ENCODE measurements around the gene PRR30. TPM values are rescaled to one million over a fixed set of nuclear protein-coding genes. Genes with fewer than 3 reads are reported as not detected.

The PRR30 gene
- total and polyA plus RNA-seq, 2 of the 4 experiments (the other 2 are of a cell fraction), result not detected

- ATAC-seq (ENCODE audit: low read depth), result no peak
- no peak overlapping the region for H4K8ac ChIP-seq (ENCODE audit: low read depth in 2 of 2, low read length in 2 of 2)
- no peak overlapping the region for H3K18ac ChIP-seq (ENCODE audit: low read depth, low read length)
- H3K4me3 ChIP-seq (ENCODE audit: insufficient read depth, low read depth, low read length), result no peak overlapping the region
- H3K36me3 ChIP-seq (ENCODE audit: control insufficient read depth, insufficient read depth, low read length), result no peaks in the 10 kb centered on the region
- no peak for TF ChIP-seq RFX5 (IDR thresholded peaks at IDR 0.05; ENCODE audit: low read depth, low read length)
- 0 out of 2 replicates have a peak, but pooled peaks cover 3% of the 10 kb centered on the region for H3K9me3 ChIP-seq (ENCODE audit: control insufficient read depth, insufficient read depth, low read length)
- no peak overlapping the region for H2AK5ac ChIP-seq (ENCODE audit: low read depth, low read length)
- no peak overlapping the region for H4K91ac ChIP-seq (ENCODE audit: insufficient read depth, low read depth, low read length)
- H2BK20ac ChIP-seq (ENCODE audit: low read depth, low read length), result no peak overlapping the region
- no peak overlapping the region for H3K23ac ChIP-seq (ENCODE audit: low read depth, low read length)
- DNase-seq, result no peak
- H3K9me1 ChIP-seq (ENCODE audit: insufficient read depth, low read length), result peaks cover 10% of the 10 kb centered on the region
- no peak overlapping the region for H4K5ac ChIP-seq (ENCODE audit: low read depth, low read length)
- no peak overlapping the region for H3K9ac ChIP-seq (ENCODE audit: low read depth, low read length)
- H2BK120ac ChIP-seq (ENCODE audit: low read depth, low read length), result no peak overlapping the region
- no peak overlapping the region for H3K56ac ChIP-seq (ENCODE audit: extremely low read depth, insufficient read depth, low read length)
- ChIA-PET CTCF (no interaction called here), POLR2A (ENCODE audit: unreplicated experiment) (no interaction called here)
- peaks cover 5% of the 10 kb centered on the region for H3K4me1 ChIP-seq (ENCODE audit: control insufficient read depth, insufficient read depth, low read length)
- H2BK15ac ChIP-seq (ENCODE audit: low read depth, low read length), result no peak overlapping the region
- H3K4me2 ChIP-seq (ENCODE audit: low read depth, low read length), result no peak overlapping the region
- WGBS, 2 experiments (ENCODE audit: extremely low coverage in 2 of 2, insufficient read length in 1 of 2), result 44% methylated on average over 3 of the region's 7 CpGs; no CpG with 5 or more reads in 1 of the 2 experiments
- H2BK5ac ChIP-seq (ENCODE audit: low read depth, low read length, poor library complexity, severe bottlenecking), result no peak overlapping the region
- dilution Hi-C loops (cut with HindIII; ENCODE audit: low sequenced_read_pairs, unreplicated experiment), result no loop called here
- H3K14ac ChIP-seq (replicated peaks; ENCODE audit: low read depth, low read length), result no peak overlapping the region
- no peak overlapping the region for H3K4ac ChIP-seq (ENCODE audit: low read depth, low read length)
- in situ Hi-C loops (cut with MboI; ENCODE audit: low sequenced_read_pairs), result no loop called here
- H2AK9ac ChIP-seq (replicated peaks; ENCODE audit: low read depth, low read length, poor library complexity), result peak overlapping the region; percentile 23
- no peak overlapping the region for H3K27ac ChIP-seq (ENCODE audit: insufficient read depth, low read length)
- intact Hi-C loops (cut with micrococcal nuclease), result no loop called here
- H3K27me3 ChIP-seq (ENCODE audit: control insufficient read depth, insufficient read depth, low read length), result peaks cover 21% of the 10 kb centered on the region
- H2AFZ ChIP-seq (replicated peaks; ENCODE audit: low read length, poor library complexity), result no peak overlapping the region
- BruUV-seq (replicated peaks), result no TSS peak
- peaks cover 6 to 12% of the 10 kb centered on the region in 2 experiments; a peak in 3 of 4 replicates for H3K79me1 ChIP-seq (ENCODE audit: low read depth in 1 of 2, low read length in 2 of 2)
- peaks cover 6% of the 10 kb centered on the region; the same call in 1 of the 2 replicates for H4K20me1 ChIP-seq (ENCODE audit: insufficient read depth, low read length)
These were observed 1.1 kb downstream of the PRR30 start for GRCh38 chr2:27138111-27138510.

All from IMR-90 (cell line).